GM18498 (cell line): ENCODE data around the gene APOBEC3A.

Source experiments
- ATAC-seq: cut with Tn5 transposase; IDR thresholded peaks from one replicate; pipeline ENCODE4 v1.9.1; 2021; ENCODE audit warnings: mild to moderate bottlenecking, moderate library complexity; ENCODE audit not compliant: unreplicated experiment

Gene APOBEC3A

DNA sequence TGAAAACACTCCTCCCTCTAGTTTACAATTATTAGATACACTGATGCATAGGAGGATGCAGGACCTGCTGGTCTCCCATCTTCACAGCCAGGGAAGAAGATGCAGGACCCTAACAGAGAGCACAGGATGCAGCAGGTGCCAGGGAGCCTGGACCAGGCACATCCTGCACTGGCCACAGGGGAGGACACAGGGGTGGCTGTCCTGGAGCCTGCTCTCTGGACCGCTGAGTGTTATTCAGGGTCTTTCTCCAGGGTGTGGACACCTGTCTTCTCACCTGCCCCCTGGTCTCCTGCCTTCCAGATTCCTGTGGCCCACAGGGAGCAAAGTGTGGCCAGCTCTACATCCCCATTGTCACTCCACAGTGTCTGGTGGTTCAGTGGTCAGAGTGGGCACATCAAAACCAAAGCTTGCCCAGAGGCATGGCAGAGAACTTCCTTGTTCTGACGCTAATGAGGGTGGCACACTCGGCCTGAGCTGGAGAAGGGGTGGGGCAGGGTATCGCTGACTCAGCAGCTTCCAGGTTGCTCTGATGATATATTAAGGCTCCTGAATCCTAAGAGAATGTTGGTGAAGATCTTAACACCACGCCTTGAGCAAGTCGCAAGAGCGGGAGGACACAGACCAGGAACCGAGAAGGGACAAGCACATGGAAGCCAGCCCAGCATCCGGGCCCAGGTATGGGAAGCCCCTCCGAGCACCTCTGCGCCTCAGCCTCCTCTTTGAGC lies at the start of gene APOBEC3A:
TSS of gene APOBEC3A (plus strand) at position 564 of the 725 bp plus-strand sequence. CDS start at position 647, 83 bp downstream.
- no peak for ATAC-seq

DNA sequence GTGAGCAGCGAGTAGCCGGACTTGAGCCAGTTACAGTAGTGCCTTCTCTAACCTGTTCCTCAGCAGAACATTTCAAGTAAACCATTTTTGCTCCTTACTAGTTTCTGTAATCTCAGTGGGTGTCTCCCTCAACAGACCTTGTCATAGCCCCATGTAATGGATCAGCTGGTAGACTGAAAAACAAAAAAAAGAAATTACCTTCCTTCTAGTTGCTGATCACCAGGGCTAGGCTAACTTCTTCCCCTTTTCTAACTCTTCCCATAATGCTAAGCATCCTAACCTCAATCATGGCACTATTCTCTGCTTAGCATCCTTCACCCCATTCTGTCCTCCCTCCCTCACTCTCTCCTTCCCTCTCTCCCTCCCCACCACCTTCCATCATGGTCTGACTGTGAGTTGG lies 49.6 kb upstream of the APOBEC3A start:
- ATAC-seq = no peak

DNA sequence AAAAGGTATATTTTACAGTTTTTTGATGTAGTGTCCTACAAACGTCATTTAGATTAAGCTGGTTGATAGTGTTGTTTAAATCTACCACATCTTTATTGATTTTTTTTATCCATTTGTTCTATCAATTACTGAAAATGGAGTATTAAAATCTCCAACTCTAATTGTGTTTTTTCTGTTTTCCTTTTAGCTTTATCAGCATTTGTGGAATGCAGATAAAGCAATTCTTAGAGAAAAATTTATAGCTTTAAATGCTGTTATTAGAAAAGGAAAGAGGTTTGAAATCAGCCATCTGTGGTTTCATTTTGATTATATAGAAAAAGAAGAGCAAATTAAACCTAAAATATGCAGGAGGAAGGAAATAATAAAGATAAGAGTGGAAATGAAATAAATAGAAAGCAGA lies 46.0 kb upstream of the APOBEC3A start:
- no peak for ATAC-seq

DNA sequence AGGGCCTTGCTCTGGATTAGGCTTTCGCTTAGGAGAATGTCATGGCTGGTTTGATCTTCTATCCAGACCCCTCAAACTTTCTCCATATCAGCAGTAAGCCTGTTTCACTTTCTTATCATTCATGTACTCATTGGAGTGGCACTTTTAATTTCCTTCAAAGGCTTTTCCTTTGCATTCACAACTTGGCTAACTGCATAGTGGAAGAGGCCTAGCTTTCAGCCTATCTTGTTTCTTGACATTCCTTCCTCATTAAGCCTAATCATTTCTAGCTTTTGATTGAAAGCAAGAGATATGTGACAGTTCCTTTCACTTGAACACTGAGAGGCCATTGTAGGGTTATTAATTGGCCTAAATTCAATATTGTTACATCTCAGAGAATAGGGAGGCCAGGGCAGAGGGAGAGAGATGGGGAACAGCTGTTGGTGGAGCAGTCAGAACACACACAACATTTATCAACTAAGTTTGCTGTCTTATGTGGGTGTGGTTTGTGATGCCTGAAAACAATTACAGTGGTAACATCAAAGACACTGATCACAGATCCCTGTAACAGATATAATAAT lies 37.7 kb upstream of the APOBEC3A start:
- ATAC-seq = no peak

DNA sequence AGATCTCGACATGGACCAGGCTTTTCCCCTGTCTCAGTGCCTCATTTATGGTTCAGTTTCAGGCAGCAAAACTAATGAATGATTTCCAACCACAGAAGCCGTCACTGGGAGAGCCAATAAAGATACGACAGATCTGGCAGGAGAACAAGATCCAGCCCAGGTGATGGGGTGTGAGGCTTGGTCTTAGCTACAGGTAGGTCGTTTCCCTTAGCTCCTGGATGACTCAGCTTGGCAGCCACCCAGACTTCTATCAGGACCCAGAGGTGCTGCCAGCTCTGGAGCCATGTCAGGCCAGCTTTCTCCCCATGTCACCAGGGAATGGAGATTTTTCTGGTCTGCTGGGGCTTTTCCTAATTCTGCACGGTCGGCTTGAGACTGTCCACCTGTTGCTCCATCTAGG lies 36.3 kb upstream of the APOBEC3A start:
- no peak for ATAC-seq

DNA sequence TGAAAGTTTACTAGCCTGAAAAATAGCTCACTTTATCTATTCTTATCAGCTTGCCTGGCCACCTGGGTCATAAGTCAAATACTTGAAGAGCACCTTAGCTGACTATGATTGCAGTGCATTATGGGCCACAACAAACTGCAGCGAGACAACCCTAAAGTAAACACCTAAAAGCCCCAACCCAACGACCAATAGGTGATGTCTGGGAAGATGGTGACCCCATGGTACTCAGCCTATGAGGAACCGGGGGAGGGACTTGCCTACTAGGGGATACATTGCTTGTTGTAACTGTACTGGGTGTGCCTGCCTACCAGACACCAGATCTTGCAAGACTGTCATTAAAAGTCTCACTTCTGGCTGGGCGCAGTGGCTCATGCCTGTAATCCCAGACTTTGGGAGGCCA lies 35.6 kb upstream of the APOBEC3A start:
- ATAC-seq = no peak

DNA sequence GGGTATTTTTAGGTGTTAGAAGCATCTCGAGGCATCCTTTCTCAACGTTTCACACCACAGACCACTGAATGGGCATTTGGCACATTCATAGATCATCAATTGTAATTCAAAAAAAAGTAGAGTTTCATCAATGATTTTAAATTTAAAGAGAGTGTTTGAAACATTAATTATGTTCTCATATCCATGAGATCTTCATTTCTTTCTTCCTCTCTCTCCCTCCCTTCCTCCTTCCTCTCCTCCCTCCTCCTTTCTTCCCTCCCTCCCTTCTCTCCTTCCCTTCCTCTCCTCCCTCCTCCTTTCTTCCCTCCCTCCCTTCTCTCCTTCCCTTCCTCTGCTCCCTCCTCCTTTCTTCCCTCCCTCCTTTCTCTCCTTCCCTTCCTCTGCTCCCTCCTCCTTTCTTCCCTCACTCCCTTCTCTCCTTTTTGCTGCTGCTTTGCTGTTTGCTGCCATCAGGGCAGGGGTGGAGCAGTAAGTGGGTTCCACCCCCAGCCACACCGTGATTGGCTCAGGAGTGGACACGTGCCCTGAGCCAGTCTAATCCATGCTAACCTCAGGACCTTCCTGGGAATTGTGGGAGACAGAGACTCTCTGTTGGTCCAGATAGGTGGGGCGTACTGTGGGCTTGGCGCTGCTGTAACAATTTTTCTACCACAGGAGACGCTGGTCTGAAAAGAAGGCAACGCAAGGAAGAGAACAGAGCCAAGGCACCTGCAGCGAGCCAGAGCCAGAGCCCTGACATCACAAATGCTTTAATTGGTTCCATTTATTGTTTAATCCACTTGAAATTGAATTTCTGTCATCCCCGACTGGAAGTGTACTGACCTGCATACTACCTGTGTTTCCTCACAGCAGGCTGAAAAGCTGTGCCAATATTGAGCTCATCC lies 33.7 kb upstream of the APOBEC3A start:
- ATAC-seq = no peak

DNA sequence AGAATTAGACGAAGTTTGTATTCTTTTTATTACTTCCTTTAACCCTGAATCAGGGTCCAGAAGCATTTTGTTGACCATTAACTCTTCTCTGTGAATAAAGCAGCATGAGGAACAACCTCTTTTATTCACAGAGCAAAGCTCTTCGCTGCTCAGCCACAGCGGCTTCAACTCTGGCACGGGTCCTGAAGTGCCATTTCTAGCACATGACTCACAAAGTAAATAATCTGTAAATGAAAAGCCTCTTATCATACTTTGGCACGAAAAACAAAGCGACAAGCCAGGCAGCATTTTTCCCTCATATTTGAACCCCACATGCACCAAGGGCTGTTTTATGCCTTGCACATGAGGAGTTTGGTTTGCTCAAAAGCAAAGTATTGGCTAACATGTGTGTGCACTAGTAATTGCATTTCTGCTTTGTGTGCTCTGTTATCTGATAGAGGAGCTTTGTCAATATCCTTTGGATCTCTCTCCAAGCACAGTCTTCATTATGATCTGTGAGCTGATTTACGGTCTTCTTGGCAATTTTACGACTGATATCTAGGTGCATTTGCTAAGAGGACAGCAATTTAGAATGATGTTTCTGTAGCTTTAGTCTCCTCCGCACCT lies 33.0 kb upstream of the APOBEC3A start:
- no peak for ATAC-seq

DNA sequence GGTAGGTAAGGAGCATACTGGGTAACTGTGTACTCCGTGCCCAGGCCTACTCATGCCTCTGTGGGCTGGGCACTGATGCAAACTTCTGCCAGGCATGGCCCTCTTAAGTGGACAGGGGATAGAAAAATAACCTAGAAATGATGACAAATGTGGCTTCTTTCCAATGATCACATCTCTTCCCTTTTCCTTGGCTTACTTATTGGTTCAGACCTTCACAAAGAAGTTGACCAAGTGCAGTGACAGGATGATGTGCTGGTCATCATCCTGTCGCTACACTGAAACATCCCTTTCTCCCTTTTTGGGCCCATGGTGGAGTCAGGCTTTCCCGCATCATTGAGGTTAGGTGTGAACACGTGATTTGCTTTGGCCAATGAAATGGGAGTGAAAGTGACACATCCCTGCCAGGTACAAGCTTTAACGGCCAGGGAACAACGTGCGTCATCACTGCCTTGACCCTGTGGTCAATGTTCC lies 31.8 kb upstream of the APOBEC3A start:
- no peak for ATAC-seq

DNA sequence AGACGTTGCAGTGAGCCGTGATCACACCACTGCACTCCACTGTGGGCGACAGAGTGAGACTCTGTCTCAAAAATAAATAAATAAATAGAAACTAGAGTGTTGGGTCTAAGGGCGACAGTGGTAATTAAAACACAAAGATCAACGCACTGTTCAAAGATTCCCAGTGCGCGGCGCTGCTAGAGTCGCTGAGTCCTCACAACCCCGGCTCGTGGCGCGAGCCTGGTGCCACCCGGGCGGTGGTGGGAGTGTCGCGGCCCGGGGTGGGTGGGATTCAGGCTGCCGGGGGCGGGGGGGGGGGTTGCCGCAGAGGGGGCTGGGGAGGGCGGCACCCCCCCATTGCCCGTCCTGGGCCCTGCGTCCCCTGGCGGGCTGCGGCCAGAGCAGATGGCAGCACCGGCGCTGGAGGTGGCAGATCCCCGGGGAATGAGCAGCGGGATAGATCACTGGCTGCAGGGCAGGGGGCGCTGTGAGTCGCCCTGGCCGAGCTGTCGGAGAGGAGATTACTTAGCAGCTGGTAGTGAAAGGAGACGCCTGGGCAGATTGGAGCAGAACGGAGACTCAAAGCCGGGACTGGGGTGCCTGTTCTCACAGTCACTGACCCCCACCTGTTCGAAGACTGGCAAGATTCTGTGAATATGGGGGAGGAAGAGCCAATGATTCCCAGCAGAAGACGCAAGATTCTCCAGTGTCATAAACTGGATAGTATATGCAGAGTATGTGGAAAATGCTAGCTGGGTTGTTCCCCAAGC lies 30.2 kb upstream of the APOBEC3A start:
- ATAC-seq = no peak

DNA sequence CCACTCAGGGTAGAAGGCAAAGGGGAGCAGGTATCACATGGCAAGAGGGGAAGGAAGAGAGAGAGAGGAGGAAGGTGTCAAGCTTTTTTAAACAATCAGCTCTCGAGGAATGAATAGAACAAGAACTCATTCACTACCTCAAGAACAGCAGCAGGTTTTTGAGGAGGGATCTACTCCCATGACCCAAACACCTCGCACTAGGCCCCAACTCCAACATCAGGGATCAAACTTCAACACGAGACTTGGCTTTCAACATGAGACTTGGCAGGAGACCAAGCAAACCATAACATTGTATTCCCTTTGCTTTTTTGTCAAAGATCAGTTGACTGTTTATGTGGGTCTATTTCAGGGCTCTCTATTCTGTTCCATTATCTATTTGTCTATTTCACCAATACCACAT lies 26.9 kb upstream of the APOBEC3A start:
- no peak for ATAC-seq

DNA sequence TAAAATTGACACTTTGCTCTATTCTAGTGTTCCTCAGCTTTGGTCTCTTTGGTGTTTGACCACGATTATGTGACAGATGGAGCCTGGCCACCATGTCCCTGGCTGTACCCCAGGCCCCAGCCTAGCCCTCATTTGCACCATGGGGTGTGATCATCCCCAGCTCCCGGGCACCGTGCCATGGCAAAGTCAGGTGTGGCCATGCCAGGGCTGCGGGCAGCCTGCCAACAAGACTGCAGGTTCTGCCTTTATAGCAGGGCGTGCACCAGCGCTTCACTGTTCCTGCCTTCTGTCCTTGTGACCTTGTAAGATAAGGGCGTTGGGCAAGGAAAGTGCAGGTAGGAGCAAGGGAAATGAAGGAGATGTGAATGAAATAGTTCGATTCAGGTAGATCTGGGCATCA lies 22.4 kb upstream of the APOBEC3A start:
- no peak for ATAC-seq

DNA sequence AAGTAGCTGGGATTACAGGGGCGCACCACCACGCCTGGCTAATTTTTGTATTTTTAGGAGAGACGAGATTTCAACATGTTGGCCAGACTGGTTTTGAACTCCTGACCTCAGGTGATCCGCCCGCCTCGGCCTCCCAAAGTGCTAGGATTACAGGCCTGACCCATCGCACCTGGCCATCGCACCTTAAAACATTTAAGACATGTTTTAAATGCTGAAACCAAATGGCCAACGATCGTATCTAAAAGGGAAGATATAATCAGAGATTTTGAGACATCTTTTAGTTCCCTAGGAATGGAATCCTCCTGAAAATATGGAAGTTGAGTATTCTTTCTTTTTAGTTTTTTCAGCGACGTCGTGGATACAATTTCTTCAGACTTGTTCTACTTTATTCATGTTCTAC lies 21.8 kb upstream of the APOBEC3A start:
- no peak for ATAC-seq

DNA sequence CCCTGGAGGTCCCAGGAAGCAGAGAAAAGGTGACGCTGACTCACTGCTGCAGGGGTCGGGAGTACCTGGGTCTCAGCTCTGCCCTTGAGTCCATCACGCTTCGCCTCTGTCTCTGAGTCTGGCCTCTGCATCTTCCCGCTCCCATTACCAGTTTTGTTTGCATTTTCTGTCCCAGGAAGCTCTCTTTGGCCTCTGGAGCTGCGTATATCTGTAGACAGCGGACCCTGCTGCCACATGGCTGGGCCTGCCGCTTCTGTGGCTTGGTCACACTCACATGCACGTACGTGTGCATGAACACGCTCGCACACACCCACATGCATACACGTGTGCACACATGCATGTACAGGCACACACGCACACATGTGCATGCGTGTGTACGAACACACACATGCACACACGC lies 20.8 kb upstream of the APOBEC3A start:
- ATAC-seq = no peak

DNA sequence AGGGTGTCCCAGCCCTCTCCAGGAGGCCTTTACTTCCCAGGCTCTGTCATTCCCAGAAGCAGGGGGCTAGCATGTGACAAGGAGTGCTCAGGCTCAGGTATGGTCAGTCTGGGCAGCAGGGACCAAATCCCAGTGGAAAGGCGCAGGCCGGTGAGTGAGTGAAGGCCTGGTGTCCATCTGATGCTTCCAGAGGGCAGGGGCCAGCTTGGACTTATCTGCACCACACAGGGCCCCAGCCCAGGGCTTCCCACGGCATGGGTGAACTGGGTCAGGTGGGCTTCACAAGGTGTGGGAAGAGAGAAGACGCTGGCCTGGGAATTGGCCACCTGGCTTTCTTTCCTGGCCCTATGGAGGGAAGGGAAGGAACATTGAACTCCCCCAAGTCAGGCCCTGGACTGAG lies 20.4 kb upstream of the APOBEC3A start:
- ATAC-seq = no peak

DNA sequence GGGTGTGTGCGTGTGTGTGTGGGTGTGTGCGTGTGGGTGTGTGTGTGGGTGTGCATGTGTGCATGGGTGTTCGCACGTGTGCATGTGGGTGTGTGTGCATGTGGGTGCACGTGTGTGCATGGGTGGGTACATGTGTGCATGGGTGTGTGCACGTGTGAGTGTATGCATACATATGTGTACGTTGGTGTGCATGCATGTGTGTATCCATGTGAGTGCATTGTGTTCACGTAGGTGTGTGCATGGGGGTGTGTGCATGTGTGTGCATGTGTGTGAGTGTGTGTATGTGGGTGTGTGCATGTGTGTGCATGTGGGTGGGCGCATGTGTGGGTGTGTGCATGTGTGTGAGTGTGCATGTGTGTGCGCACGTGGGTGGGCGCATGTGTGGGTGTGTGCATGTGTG lies 19.9 kb upstream of the APOBEC3A start:
- ATAC-seq = no peak

DNA sequence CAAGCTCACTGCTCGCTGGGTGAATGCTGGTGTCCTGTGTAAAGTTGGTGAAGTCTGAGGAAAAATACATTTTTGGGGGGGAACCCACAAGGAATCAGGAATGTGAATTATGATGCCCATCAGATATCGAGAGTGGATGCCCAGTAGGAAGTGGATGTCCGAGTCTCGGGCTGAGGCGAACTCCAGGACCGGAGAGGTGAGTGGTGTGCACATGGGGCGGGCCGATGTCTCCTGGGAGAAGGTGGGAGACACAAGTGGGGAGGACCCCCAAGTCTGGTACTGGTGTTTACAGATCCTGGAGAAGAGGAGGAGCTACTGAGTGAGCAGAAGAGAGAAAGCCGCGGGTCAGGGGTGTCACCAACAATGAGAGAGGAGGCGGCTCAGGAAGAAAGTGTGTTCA lies 19.2 kb upstream of the APOBEC3A start:
- no peak for ATAC-seq

DNA sequence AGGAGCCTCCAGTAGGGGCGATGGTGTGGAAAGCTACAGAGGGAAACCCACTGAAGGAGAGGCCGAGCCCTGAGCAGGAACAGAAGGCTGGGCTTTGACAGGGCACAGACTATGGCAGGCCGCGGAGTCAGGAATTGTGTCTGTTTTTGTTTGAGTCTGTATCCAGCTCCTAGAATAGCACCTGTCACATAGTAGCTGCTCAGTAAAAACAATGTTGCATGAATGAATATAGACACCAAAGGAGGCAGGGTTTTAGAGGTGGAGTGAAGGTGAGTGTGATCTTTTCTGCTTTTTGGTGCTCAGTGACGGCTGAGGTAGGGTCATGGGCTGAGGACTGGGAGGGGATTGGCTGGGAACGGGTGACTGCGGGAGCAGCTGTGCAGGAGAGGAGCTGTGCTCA lies 18.5 kb upstream of the APOBEC3A start:
- ATAC-seq = no peak

DNA sequence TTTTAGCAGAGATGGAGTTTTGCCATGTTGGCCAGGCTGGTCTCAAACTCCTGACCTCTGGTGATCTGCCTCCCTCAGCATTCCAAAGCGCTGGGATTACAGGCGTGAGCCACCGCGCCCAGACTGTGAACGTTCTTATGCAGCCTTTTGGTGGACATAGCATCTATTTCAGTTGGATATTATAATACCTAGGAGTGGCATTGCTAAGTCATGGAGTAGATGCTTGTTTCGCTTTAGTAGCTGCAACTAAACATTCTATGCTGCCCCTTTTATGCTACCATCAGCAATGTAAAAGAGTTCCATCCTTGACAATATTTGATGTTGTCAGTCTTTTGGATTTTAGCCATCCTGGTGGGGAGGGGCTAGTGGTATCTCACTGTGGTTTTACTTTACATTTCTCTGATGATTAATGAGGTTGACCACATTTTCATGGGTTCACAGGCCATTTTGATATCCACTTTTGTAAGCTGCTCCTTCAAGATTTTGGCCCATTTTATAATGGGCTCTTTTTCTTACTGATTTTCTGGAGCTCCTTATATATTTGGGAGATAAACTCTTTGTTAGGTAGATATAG lies 16.5 kb upstream of the APOBEC3A start:
- ATAC-seq = no peak

DNA sequence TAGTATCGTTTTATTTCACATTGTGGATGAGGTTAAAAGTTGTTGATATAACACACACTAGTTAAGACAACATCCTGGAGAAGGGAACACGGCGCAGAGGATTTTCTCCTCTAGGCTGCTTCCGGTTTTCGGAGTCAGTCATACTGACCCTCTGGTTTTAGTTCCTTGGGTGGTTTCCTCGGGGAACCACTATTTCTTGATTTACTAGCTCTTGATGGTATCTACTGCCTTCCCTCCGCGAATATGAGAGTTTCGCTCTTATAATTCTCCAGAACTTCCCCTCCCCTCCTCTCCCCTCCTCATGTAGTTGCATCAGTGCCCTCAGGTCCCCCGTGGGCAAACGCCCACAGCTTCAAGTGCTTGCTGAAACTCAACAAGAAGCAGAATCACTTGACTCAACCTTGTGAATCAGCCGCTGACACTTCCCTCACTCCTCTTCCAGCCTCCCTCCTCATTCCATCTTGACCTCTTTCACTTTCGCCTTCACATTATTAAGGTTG lies 15.9 kb upstream of the APOBEC3A start:
- peak; percentile 67 for ATAC-seq
